ENCODE results near the gene TIMM8A.
"Not testable (repeated sequence)": the region's sequence is repeated elsewhere in the genome, so short reads cannot be mapped to it uniquely, and the experiment has no call there.

TIMM8A gene

GRCh38 chrX:101357166-101357795, 8.7 kb upstream of the TIMM8A start:
- no peak for DNase-seq

DNA sequence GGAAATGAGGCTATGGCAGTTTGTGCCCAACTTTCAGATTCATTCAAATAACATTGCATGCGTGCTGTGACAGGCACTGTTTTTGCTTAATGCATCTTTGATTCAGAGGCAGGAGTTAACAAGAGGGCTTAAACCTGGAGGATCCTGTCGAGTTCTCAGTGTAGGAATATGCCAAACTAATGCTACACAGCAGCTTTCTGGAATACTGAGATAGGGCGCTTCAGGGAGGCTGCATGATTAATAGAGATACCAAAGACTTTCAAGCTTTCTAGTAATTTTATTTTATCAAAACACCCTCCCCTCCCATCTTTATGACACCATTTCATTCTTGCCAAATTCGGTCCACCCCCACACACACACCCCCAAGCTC, 636 bp upstream of the TIMM8A start:
- no peak for DNase-seq

DNA sequence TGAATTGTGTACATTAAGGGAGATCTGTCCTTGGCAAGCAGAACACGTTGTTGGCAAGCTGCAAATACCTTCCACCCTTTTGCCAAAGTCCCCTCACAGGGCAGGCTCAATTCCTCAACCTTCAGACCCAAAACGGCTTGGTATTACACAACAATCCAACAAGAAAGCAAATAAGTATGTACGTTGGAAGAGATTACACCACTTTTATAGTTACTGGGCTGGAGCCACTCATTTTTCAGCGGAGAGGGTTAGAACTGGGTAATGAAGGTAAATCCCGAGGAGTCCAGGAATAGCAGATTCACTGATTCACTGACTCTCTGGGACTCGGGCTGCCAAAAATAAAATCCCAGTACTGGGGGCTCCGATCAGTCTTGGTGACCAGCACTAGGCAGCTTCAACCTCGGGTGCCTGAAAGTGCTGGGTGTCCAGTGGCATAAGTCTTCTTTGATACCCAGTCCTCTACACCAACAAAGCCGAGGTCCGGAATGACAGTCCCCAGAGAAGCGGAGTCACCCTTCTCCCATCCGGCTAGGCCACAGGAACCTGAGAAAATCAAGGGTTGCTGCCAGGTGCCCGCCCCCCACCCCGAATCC, 587 bp downstream of the TIMM8A start:
- no peak for DNase-seq

GRCh38 chrX:101337776-101338271, 10.7 kb downstream of the TIMM8A start:
- DNase-seq, result no peak

DNA sequence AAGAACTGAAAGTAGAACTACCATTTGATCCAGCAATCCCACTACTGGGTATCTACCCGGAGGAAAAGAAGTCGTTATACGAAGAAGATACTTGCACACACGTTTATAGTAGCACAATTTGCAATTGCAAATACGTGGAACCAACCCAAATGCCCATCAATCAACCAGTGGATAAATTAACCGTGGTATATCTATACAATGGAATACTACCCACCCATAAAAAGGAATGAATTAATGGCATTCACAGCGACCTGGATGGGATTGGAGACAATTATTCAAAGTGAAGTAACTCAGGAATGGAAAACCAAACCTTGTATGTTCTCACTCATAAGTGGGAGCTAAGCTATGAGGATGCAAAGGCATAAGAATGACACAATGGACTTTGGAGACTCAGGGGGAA, 14.2 kb downstream of the TIMM8A start:
- DNase-seq, result not testable (repeated sequence)

- not testable (repeated sequence) for DNase-seq
Measured at GRCh38 chrX:101326600-101326999, 21.9 kb downstream of the TIMM8A start.

DNA sequence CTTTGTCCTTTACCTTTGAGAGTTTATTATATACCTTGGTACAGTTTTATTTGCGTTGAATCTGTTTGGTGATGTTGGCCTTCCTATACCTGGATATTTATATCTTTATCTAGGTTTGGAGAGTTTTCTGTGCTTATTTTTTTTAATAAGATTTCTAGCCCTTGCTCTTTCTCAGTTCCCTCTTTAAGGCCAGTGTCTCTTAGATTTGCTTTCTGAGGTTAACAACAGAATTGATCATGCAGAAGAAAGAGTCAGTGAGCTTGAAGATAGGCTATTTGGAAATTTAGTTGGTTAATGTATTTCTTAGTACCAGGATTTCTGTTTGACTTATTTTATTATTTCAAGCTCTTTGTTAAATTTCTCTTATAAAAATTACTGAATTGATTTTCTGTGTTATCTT, 44.8 kb downstream of the TIMM8A start:
- DNase-seq, result no peak

All from NCI-H510A (cell line).